HUDEP-2 (cell line): ENCODE results near the gene ETS2.

Source experiments
- DNase-seq, 76 experiments: peaks; one replicate each; lab custom pipeline; 2025; ENCODE audit not compliant: unreplicated experiment in 76 of 76; lab: John Stamatoyannopoulos, UW

ETS2 gene

GRCh38 chr21:38800046-38800758 is 5.5 kb upstream of the ETS2 start:
- no peak for DNase-seq

- no peak for DNase-seq
These were observed 4.6 kb upstream of the ETS2 start for GRCh38 chr21:38800924-38801744.

DNA sequence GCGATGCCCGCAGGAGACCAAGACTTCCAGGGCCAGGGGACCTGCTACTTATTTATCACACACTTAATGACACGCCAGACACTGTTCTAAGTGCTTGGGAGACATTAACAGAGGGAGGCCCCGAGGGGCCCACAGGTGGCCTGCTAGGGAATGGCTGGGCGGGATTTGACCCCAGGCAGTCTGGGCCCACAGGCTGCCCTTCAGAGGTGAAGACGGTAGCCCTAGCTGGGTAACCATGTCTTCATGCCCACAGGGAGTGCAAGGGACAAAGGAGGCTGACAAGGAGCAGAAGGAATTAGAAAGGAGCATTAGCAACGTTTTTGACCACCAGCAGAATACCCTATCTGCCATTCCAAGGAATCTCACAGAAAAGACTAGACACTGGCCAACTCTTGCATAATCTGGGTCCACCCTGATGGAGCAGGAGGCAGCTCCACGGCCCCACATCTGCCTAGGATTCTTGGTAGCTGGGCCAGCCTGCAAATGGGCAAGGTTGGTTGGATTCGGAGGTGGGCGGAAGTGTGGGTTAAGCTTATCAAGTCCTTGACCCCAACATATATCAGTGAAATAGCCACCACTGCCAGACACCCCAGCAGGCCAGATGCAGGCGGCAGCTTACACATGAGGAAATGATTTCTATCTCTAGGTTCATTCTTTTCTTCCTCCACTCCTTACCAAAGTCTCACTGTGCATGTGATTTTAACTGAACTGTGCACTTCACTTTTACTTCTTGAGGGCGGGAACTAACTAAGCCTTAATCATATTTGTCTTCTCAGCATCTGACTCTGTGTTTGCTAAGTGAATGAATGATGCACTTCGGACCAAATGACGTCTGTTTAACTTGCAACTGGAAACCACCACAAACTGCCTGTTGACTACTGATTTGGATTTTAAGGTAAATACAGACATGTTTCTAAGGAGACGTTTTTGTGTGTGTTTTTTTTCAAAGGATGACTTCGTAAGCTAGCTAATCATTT is 3.4 kb upstream of the ETS2 start:
- DNase-seq: no peak

- no peak for DNase-seq
These were observed 2.6 kb upstream of the ETS2 start for GRCh38 chr21:38803075-38803660.

DNA sequence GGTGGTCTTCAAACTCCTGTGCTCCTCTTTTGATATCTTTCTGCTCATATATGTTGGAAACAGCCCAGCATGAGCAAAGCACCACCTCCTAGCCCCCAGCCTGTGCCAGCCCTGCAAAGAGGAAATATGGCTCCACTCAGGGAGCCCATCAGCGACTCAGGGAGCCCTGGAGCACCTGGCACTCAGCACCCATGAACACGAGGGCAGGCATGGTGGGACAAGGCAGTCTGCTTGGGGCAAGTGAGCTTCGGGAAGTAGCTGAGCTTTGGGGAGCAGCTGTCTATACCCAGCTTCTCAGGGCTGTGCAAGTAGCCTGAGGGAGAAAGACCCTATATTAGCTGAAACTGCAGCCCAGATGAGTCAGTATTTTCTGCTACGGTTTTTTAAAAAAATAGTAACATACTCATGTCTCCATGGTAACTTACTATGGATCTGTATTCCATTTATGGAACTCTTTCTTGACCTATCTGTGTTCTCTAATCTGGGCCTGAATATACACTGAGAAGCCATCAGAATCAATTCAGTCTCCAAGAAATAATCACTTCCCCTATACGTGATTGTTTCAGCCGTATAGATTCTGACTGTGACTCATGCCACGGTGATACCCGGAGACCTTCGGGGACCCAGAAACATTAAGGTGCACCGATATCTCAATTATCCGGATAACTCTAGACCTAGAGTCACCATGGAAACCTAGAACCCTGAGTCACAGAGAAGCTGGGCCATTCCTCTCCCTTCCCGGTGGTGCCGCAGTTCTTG is 1.5 kb upstream of the ETS2 start:
- DNase-seq: no peak

DNA sequence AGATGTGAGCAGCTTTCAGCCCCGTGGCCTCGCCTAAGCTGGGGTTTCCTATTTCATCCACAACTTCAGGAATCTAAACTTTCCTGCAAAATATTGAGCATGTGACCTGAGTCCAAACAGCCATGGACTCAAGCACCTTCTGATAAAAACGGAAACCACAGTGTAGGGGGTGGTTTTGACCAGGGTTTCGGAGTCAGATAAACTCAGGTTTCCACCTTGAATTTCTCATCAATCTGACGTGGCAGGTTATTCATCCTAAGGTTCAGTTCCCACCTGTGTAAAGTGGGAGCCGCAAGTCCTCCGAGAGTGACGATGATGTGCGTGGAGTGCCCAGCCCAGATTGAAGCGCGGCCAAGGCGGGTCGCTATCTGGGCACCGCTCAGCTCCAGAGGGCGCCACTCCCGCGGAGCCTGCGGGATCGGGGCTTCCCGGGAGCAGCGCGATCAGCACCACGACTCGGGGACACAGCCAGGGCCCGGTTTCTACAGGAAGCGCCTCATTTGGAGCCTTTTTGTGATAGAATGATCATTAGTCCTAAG is 871 bp upstream of the ETS2 start:
- peak in 41 of 76 experiments; percentile 17 to 72 (median 52) for DNase-seq

DNA sequence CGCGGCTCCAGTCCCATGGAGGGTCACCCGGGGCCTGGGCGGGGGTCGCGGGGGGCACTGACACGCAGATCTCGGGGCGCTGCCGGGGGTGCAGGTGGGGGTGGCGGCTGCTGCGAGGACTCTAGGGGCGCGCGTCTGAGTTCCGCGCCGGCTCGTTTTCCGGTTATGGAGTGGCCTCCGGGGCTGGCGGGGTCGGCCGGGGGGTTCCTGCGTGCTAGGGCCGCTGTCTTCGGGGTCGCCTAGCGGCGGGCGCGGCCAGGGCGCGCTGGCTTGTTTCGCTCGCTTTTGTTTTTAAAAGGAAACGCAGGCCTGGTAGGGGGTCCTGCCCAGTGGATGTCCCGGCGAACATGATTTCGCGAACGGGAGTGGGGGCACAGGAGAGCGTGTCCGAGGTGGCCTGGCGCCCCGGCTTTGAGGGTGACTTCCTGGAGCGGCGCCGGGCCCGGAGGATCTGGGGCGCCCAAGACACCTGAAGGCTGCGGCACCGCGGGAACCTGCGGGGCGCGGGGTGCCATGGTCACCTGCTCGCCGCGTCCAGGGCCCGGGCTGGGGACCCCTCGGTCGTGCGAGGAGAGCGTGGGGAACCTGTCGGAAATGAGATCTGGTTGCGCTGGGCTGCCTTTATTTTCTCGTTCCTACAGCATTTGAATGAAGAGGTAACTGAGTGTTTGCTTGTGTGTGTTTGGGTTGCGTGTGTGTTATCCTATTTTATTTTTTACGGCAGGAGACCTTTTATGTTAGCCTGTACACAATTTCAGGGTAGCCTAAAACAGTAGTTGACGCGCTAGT is 618 bp downstream of the ETS2 start:
- DNase-seq: peak in 6 of 76 experiments; percentile 16 to 58 (median 35)

DNA sequence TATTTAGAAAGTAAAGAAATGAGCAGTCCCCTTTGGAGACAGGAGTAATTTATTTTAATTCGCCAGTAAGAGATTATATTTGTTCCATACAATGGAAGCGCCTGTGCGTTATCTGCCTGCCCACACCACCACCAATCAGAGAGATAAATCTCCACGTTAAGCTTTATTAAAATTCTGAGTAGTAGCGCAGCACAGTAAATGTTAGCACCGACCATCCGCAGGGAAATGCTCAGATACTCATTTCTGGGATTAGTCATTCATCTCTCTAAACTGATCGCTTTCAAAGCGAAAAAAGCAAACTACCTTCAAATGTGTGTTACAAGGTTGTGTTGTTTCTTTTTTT is 1.2 kb downstream of the ETS2 start:
- DNase-seq: peak in 32 of 76 experiments; percentile 9 to 61 (median 32)

DNA sequence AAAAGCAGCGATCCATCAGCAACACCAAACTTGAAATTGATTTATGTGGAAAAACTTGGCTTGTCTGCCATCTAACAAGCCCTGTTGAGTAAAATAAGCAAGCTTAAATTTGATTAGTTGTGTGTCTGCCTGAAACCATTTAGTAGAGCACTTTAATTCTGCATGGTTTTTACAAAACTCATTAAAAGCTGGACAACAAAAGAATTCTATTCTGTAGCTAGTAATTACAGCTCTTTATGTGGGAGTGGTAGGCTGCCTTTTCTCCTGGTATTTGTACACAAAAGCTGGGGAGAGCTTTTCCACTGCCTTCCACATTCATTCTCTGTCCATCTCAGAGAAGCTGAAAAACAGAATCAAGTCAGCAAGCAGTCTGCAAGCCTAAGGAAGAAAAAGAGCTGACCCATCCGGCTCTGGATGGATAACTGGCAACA is 1.7 kb downstream of the ETS2 start:
- DNase-seq: peak in 1 of 76 experiments; percentile 20

GRCh38 chr21:38807986-38808385 is 2.3 kb downstream of the ETS2 start:
- DNase-seq: no peak

DNA sequence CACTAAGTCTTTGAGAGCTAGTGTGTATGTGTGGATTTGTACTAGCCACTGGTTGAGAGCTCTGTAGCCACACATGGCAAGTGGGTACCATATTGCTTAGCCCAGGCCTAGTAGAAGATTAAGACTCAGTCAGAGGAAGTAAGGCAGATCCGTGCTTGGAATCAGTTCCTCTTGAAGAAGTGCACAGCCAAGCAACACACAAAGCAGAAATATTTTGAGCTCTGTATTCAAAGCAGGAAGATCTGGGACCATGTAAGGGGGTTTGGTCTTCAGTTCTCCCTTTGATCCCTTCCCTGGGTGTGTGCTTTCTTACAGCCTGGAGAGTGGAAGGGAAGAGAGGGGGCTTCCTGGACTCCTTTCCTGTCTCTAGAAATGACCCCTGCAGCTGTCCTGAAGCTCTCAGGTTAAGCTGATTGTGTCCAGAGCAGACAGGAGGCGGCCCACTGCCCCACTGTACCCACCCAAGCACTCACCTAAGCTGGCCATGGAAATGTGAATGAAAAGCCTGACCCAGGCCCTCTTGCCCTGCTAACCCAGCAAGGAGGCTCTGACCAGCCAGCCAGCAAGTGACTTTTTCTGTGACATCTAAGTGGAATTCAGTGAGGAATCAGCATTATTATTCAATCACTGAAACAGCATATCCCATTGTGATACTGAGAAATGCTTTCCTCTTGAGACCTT is 3.6 kb downstream of the ETS2 start:
- DNase-seq: no peak

DNA sequence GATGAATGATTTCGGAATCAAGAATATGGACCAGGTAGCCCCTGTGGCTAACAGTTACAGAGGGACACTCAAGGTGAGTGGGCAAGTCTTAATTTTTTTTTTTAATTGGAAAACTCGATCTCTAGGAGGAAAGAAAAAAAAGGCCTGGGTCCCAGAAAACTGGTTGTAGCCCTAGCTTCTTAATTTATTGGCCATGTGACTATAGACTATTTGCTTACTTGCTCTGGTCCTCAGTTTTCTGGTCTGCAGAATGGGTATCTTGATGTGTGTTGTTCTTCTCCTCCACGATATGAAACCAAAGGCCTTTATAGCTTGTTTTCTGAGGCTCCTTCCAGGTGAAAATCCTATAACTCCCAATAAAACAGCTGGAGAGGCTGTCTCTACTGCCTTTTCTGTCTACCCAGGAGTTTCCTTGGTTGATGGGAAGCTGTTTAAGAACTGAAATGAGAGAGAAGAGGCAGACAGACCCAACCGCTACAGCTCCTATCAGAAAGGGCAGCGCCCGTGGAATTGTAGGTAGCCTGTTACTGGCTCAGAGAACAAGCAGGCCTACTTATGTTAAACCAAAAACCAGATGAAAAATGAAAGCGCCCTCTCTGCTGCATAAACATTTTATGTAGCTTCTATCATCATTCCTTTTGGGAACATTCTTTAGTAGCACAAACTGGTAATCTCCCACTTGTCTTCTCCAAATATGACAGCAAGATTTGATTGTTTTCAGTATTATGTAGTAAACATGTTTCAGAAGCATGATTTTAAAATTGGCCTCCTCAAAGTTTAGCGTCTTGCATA is 4.5 kb downstream of the ETS2 start:
- no peak for DNase-seq

- no peak for DNase-seq
These were observed 5.1 kb downstream of the ETS2 start for GRCh38 chr21:38810826-38811164.

GRCh38 chr21:38811257-38811656 is 5.5 kb downstream of the ETS2 start:
- DNase-seq: no peak

- no peak for DNase-seq
These were observed 7.4 kb downstream of the ETS2 start for GRCh38 chr21:38813143-38813542.

GRCh38 chr21:38813547-38813946 is 7.8 kb downstream of the ETS2 start:
- DNase-seq: no peak
